NCI-H345 (cell line): ENCODE results near the gene TUBA1C.

ENCODE experiments used
- DNase-seq: peaks from one replicate; lab custom pipeline; 2025; lab: John Stamatoyannopoulos, UW

The TUBA1C gene

GRCh38 chr12:49283541-49284429 lies 18.9 kb downstream of the TUBA1C start:
- DNase-seq, result no peak

- DNase-seq, result no peak
Observed at GRCh38 chr12:49284672-49285071, 19.8 kb downstream of the TUBA1C start.

GRCh38 chr12:49287876-49288275 lies 23.0 kb downstream of the TUBA1C start:
- DNase-seq, result no peak

GRCh38 chr12:49288412-49288853 lies 23.6 kb downstream of the TUBA1C start:
- peak; percentile 22 for DNase-seq

- DNase-seq, result no peak
Observed at GRCh38 chr12:49288922-49289555, 24.2 kb downstream of the TUBA1C start.

- no peak for DNase-seq
Observed at GRCh38 chr12:49292729-49293055, 27.8 kb downstream of the TUBA1C start.

- no peak for DNase-seq
Observed at GRCh38 chr12:49293056-49293956, 28.4 kb downstream of the TUBA1C start.

GRCh38 chr12:49294086-49294803 lies 29.4 kb downstream of the TUBA1C start:
- DNase-seq, result no peak

GRCh38 chr12:49294804-49295081 lies 29.9 kb downstream of the TUBA1C start:
- DNase-seq, result no peak

GRCh38 chr12:49295082-49295936 lies 30.4 kb downstream of the TUBA1C start, which contains the start of gene PRPH:
PRPH (plus strand) TSS chr12:49295147; CDS start chr12:49295201, 54 bp downstream.
- no peak for DNase-seq

- peak; percentile 33 for DNase-seq
Observed at GRCh38 chr12:49296034-49296835, 31.4 kb downstream of the TUBA1C start.

GRCh38 chr12:49296836-49297694 lies 32.2 kb downstream of the TUBA1C start:
- peak; percentile 11 for DNase-seq

GRCh38 chr12:49297695-49298060 lies 32.8 kb downstream of the TUBA1C start:
- DNase-seq, result no peak

GRCh38 chr12:49298160-49298559 lies 33.3 kb downstream of the TUBA1C start:
- DNase-seq, result no peak

- no peak for DNase-seq
Observed at GRCh38 chr12:49301760-49302159, 36.9 kb downstream of the TUBA1C start.

GRCh38 chr12:49304161-49304560 lies 39.3 kb downstream of the TUBA1C start:
- DNase-seq, result no peak

GRCh38 chr12:49305762-49306510 lies 41.1 kb downstream of the TUBA1C start:
- no peak for DNase-seq

GRCh38 chr12:49309386-49309785 lies 44.5 kb downstream of the TUBA1C start:
- no peak for DNase-seq
